Neuronal stem cell (in vitro differentiated cells): ENCODE results near the gene TCP1.
A peak's percentile ranks its signal among the peaks of the same experiment; 100 is the strongest.

Experiments
- DNase-seq: peaks from one replicate; pipeline ENCODE4 v3.0.0-alpha.2; 2013; ENCODE audit warnings: low spot score
- H2AFZ ChIP-seq: one replicate; pipeline ENCODE4 v1.6.1; 2013; ENCODE audit warnings: mild to moderate bottlenecking, low read length, inconsistent platforms
- H2AK5ac ChIP-seq: 2 replicates; pipeline ENCODE4 v1.6.1; 2013; ENCODE audit warnings: low read depth, mild to moderate bottlenecking, inconsistent platforms, low read length, moderate library complexity, mixed read lengths
- H2BK120ac ChIP-seq: 2 replicates; pipeline ENCODE4 v1.6.1; 2013; ENCODE audit warnings: low read depth, mild to moderate bottlenecking, inconsistent platforms, low read length, moderate library complexity, mixed read lengths
- H2BK12ac ChIP-seq: one replicate; pipeline ENCODE4 v1.6.1; 2013; ENCODE audit warnings: low read length, inconsistent platforms
- H2BK15ac ChIP-seq: 2 replicates; pipeline ENCODE4 v1.6.1; 2013; ENCODE audit warnings: mild to moderate bottlenecking, low read length, inconsistent platforms, mixed read lengths
- H2BK5ac ChIP-seq: one replicate; pipeline ENCODE4 v1.6.1; 2013; ENCODE audit warnings: inconsistent platforms, mild to moderate bottlenecking, low read length, moderate library complexity
- H3K14ac ChIP-seq: one replicate; pipeline ENCODE4 v1.6.1; 2013; ENCODE audit warnings: low read length, inconsistent platforms
- H3K18ac ChIP-seq: 2 replicates; pipeline ENCODE4 v1.6.1; 2013; ENCODE audit warnings: low read length, inconsistent platforms
- H3K23ac ChIP-seq: 2 replicates; pipeline ENCODE4 v1.6.1; 2013; ENCODE audit warnings: low read depth, mild to moderate bottlenecking, mixed read lengths, low read length, inconsistent platforms; ENCODE audit not compliant: poor library complexity
- H3K27ac ChIP-seq: replicated peaks from 3 replicates; pipeline ENCODE4 v1.5.1; 2013; ENCODE audit warnings: low read length, inconsistent platforms
- H3K27me3 ChIP-seq, 3 experiments: 2 replicates each; pipeline ENCODE4 v1.6.1; 2013; ENCODE audit warnings: low read length in 3 of 3, mild to moderate bottlenecking in 2 of 3, inconsistent platforms in 1 of 3, low read depth in 1 of 3, mixed read lengths in 1 of 3, moderate library complexity in 1 of 3; ENCODE audit not compliant: control insufficient read depth in 3 of 3, insufficient read depth in 3 of 3
- H3K36me3 ChIP-seq, 2 donors: replicated peaks in 1 of 2; 2 replicates each; pipeline ENCODE4 v1.6.1; 2013; ENCODE audit warnings: low read length in 2 of 2; ENCODE audit not compliant: control insufficient read depth in 2 of 2, insufficient read depth in 2 of 2
- H3K4ac ChIP-seq: 2 replicates; pipeline ENCODE4 v1.6.1; 2013; ENCODE audit warnings: inconsistent platforms, mild to moderate bottlenecking, low read length, moderate library complexity
- H3K4me1 ChIP-seq, 2 donors: 1 replicate in 1 of 2; 2 replicates in 1 of 2; pipeline ENCODE4 v1.6.1; 2013; ENCODE audit warnings: low read length in 2 of 2, low read depth in 1 of 2; ENCODE audit not compliant: control insufficient read depth in 2 of 2, insufficient read depth in 1 of 2
- H3K4me2 ChIP-seq: one replicate; pipeline ENCODE4 v1.6.1; 2013; ENCODE audit warnings: mild to moderate bottlenecking, low read length, inconsistent platforms; ENCODE audit not compliant: insufficient read depth, poor library complexity, severe bottlenecking
- H3K4me3 ChIP-seq, 2 donors: 2 replicates each; pipeline ENCODE4 v1.5.1; 2013; ENCODE audit warnings: low read length in 2 of 2, mild to moderate bottlenecking in 2 of 2, inconsistent platforms in 1 of 2, moderate library complexity in 1 of 2
- H3K79me1 ChIP-seq: one replicate; pipeline ENCODE4 v1.6.1; 2013; ENCODE audit warnings: low read depth, mild to moderate bottlenecking, inconsistent platforms, low read length, moderate library complexity
- H3K9ac ChIP-seq: one replicate; pipeline ENCODE4 v1.6.1; 2013; ENCODE audit warnings: mild to moderate bottlenecking, low read depth, low read length, inconsistent platforms; ENCODE audit not compliant: poor library complexity
- H3K9me3 ChIP-seq, 2 donors: replicated peaks in 1 of 2; 2 replicates each; pipeline versions ENCODE3 to v1.6.1; 2013; ENCODE audit warnings: low read length in 2 of 2, mild to moderate bottlenecking in 2 of 2, inconsistent platforms in 1 of 2, low read depth in 1 of 2, mixed read lengths in 1 of 2, moderate library complexity in 1 of 2; ENCODE audit not compliant: control insufficient read depth in 2 of 2, insufficient read depth in 1 of 2
- H4K8ac ChIP-seq: one replicate; pipeline ENCODE4 v1.6.1; 2013; ENCODE audit warnings: low read depth, mild to moderate bottlenecking, inconsistent platforms, low read length, moderate library complexity
- H4K91ac ChIP-seq: one replicate; pipeline ENCODE4 v1.6.1; 2013; ENCODE audit warnings: low read length, low read depth, mild to moderate bottlenecking, inconsistent platforms; ENCODE audit not compliant: poor library complexity
- WGBS, 2 donors: extraction: QIAGEN DNeasy Blood & Tissue Kit; methylation state at CpG; one replicate each; pipeline ENCODE4 v1.1.7; 2013; ENCODE audit warnings: missing lambda C conversion rate in 2 of 2, mixed read lengths in 1 of 2; ENCODE audit not compliant: insufficient read length in 2 of 2, insufficient replicate concordance in 1 of 2; ENCODE audit errors: extremely low coverage in 2 of 2; 5-methylcytosine and 5-hydroxymethylcytosine counted together

The TCP1 gene

GRCh38 chr6:159762681-159763293 is 26.6 kb downstream of the TCP1 start:
- Histone ChIP-seq H3K9ac (peak overlapping the region; percentile 82), H2BK12ac (peak overlapping the region; percentile 47), H3K9me3 (no peaks in the 10 kb centered on the region), H3K79me1 (peaks cover 13% of the 10 kb centered on the region), H2AK5ac (peak overlapping the region; percentile 30), H3K4ac (peak overlapping the region; percentile 53), H3K4me1 (peaks cover 16 to 28% of the 10 kb centered on the region in 2 donors), H3K36me3 (peaks cover 34 to 78% of the 10 kb centered on the region in 2 donors), H3K27ac (peak overlapping the region; percentile 79), H4K91ac (no peak overlapping the region), H2AFZ (peak overlapping the region; percentile 5), H2BK5ac (no peak overlapping the region), H3K18ac (peak overlapping the region; percentile 93), H3K23ac (peak overlapping the region; percentile 8), H4K8ac (no peak overlapping the region), H2BK15ac (peak overlapping the region; percentile 7), H3K27me3 (no peaks in the 10 kb centered on the region), H3K14ac (no peak overlapping the region), H3K4me2 (peak overlapping the region; percentile 75), H3K4me3 (peak overlapping the region; percentile 75 to 84), H2BK120ac (no peak overlapping the region)
- no peak for DNase-seq
- no CpG with 5 or more reads among the region's 16 CpGs for WGBS, 2 donors

- H3K9ac ChIP-seq = peak within 1 kb of the TSS; percentile 93
- H2BK12ac ChIP-seq = peak within 1 kb of the TSS; percentile 47
- peak within 1 kb of the TSS; percentile 92 for H2AFZ ChIP-seq
- peak within 1 kb of the TSS; percentile 53 for H3K4ac ChIP-seq
- H4K8ac ChIP-seq = peak within 1 kb of the TSS; percentile 97
- peak within 1 kb of the TSS; percentile 94 for H4K91ac ChIP-seq
- H3K27me3 ChIP-seq = no peaks in the 10 kb centered on the region
- H3K4me1 ChIP-seq = peaks cover 16 to 28% of the 10 kb centered on the region in 2 donors
- peak; percentile 92 for DNase-seq
- peaks cover 13% of the 10 kb centered on the region for H3K79me1 ChIP-seq
- no peaks in the 10 kb centered on the region for H3K9me3 ChIP-seq
- H3K27ac ChIP-seq = peak within 1 kb of the TSS; percentile 100
- H3K23ac ChIP-seq = peak within 1 kb of the TSS; percentile 92
- peak within 1 kb of the TSS; percentile 54 for H2BK5ac ChIP-seq
- H3K14ac ChIP-seq = no peak within 1 kb of the TSS
- H3K4me2 ChIP-seq = peak within 1 kb of the TSS; percentile 92
- peaks cover 28 to 78% of the 10 kb centered on the region in 2 donors for H3K36me3 ChIP-seq
- H3K18ac ChIP-seq = peak within 1 kb of the TSS; percentile 99
- WGBS, 2 donors = no CpG with 5 or more reads among the region's 76 CpGs
- peak within 1 kb of the TSS; percentile 13 for H2BK120ac ChIP-seq
- peak within 1 kb of the TSS; percentile 75 to 97 for H3K4me3 ChIP-seq
- H2BK15ac ChIP-seq = peak within 1 kb of the TSS; percentile 91
- peak within 1 kb of the TSS; percentile 79 for H2AK5ac ChIP-seq
Measured at GRCh38 chr6:159761873-159762680, 27.3 kb downstream of the TCP1 start, which contains the start of gene ACAT2. ACAT2 (plus strand) TSS chr6:159762045; CDS start chr6:159762088, 43 bp downstream.

GRCh38 chr6:159761129-159761872 is 28.1 kb downstream of the TCP1 start:
- Histone ChIP-seq H3K4me3 (peak overlapping the region; percentile 25 to 75), H4K91ac (no peak overlapping the region), H3K36me3 (peaks cover 26 to 78% of the 10 kb centered on the region in 2 donors), H2AK5ac (peak overlapping the region; percentile 66), H3K4me1 (peaks cover 16 to 28% of the 10 kb centered on the region in 2 donors), H2AFZ (peak overlapping the region; percentile 92), H4K8ac (no peak overlapping the region), H3K23ac (peak overlapping the region; percentile 92), H3K27me3 (no peaks in the 10 kb centered on the region), H3K9me3 (no peaks in the 10 kb centered on the region), H2BK5ac (no peak overlapping the region), H3K14ac (no peak overlapping the region), H2BK15ac (no peak overlapping the region), H3K79me1 (peaks cover 9% of the 10 kb centered on the region), H3K18ac (peak overlapping the region; percentile 84), H3K27ac (peak overlapping the region; percentile 84), H3K4ac (no peak overlapping the region), H2BK120ac (peak overlapping the region; percentile 13), H2BK12ac (no peak overlapping the region), H3K4me2 (peak overlapping the region; percentile 72), H3K9ac (peak overlapping the region; percentile 37)
- peak; percentile 32 for DNase-seq
- no CpG with 5 or more reads among the region's 45 CpGs for WGBS, 2 donors
